T-cell (primary cell): ENCODE data around the gene APOO. TPM values are rescaled to one million over a fixed set of nuclear protein-coding genes. Genes with fewer than 3 reads are reported as not detected.
A peak's percentile ranks its signal among the peaks of the same experiment; 100 is the strongest.

Experiments used
- ATAC-seq, 4 experiments: fragments of 200-7000 bp in 3 of 4; fragments of 150-1000 bp in 1 of 4; cut with Tn5 transposase; replicated peaks in 1 of 4; 1 replicate in 3 of 4; 2 replicates in 1 of 4; pipeline ENCODE4 v1.10.0; 2021; ENCODE audit warnings: moderate library complexity in 3 of 4, mild to moderate bottlenecking in 2 of 4, moderate number of reproducible peaks in 1 of 4
- CTCF ChIA-PET, 2 donors: fragments of 300-600 bp; sonication (Branson Sonifier 250); formaldehyde crosslinking; loops; one replicate each; lab custom pipeline; 2022; ENCODE audit warnings: antibody characterized with exemption in 2 of 2; lab: Charles Lee
- POLR2A ChIA-PET, 2 donors: fragments of 300-600 bp; sonication (Branson Sonifier 250); formaldehyde crosslinking; loops; one replicate each; lab custom pipeline; 2022; ENCODE audit warnings: antibody characterized with exemption in 2 of 2; lab: Charles Lee
- DNase-seq, 35 experiments: peaks; one replicate each; pipeline versions ENCODE4 v3.0.0 to v3.0.0-alpha.2; 2013 to 2023
- H3K27ac ChIP-seq: one replicate; pipeline ENCODE4 v1.5.1; 2013; ENCODE audit warnings: low read length
- H3K27me3 ChIP-seq, 2 experiments: replicated peaks in 1 of 2; 1 replicate in 1 of 2; 2 replicates in 1 of 2; pipeline versions ENCODE4 v1.6.1 to v1.7.0; 2013; ENCODE audit warnings: low read length in 1 of 2, mixed read lengths in 1 of 2; ENCODE audit not compliant: control insufficient read depth in 2 of 2, insufficient read depth in 2 of 2; ENCODE audit errors: extremely low read depth in 1 of 2
- H3K36me3 ChIP-seq, 2 donors: 1 replicate in 1 of 2; 2 replicates in 1 of 2; pipeline versions ENCODE4 v1.6.1 to v1.7.0; 2013; ENCODE audit warnings: low read length in 1 of 2; ENCODE audit not compliant: control insufficient read depth in 2 of 2, insufficient read depth in 1 of 2; ENCODE audit errors: extremely low read depth in 1 of 2
- H3K4me1 ChIP-seq, 2 experiments: 1 replicate in 1 of 2; 2 replicates in 1 of 2; pipeline versions ENCODE4 v1.6.1 to v1.7.0; 2013; ENCODE audit warnings: low read length in 2 of 2, mixed read lengths in 1 of 2; ENCODE audit not compliant: insufficient read depth in 2 of 2, control insufficient read depth in 1 of 2; ENCODE audit errors: extremely low read depth in 1 of 2
- H3K4me3 ChIP-seq, 2 donors: 1 replicate in 1 of 2; 2 replicates in 1 of 2; pipeline versions ENCODE4 v1.5.1 to v1.7.0; 2013; ENCODE audit warnings: mild to moderate bottlenecking in 2 of 2, low read length in 1 of 2, moderate library complexity in 1 of 2; ENCODE audit not compliant: control insufficient read depth in 1 of 2; ENCODE audit errors: extremely low read depth in 1 of 2
- H3K9me3 ChIP-seq: 2 replicates; pipeline ENCODE4 v1.7.0; 2013
- H3K27ac Mint-ChIP-seq, 2 donors: one replicate each; pipeline ENCODE4 v1.8.0; 2020 to 2021; ENCODE audit warnings: mild to moderate bottlenecking in 2 of 2, mixed read lengths in 2 of 2
- H3K27me3 Mint-ChIP-seq, 2 donors: one replicate each; pipeline ENCODE4 v1.8.0; 2021 to 2022; ENCODE audit warnings: mixed read lengths in 2 of 2
- H3K36me3 Mint-ChIP-seq: one replicate; pipeline ENCODE4 v1.8.0; 2021; ENCODE audit warnings: mixed read lengths
- H3K4me1 Mint-ChIP-seq, 3 donors: one replicate each; pipeline ENCODE4 v1.8.0; 2020 to 2022; ENCODE audit warnings: mixed read lengths in 3 of 3, mild to moderate bottlenecking in 1 of 3
- H3K4me3 Mint-ChIP-seq, 3 donors: one replicate each; pipeline ENCODE4 v1.8.0; 2020 to 2022; ENCODE audit warnings: mild to moderate bottlenecking in 3 of 3, mixed read lengths in 3 of 3, moderate library complexity in 3 of 3
- H3K9me3 Mint-ChIP-seq, 3 donors: one replicate each; pipeline ENCODE4 v1.8.0; 2020 to 2022; ENCODE audit warnings: mixed read lengths in 3 of 3
- WGBS: methylation state at CpG from one replicate; pipeline ENCODE4 v1.1.5; 2013; ENCODE audit warnings: missing lambda C conversion rate; ENCODE audit not compliant: insufficient coverage; 5-methylcytosine and 5-hydroxymethylcytosine counted together
- total RNA-seq, 35 experiments: library from RNA in 6 of 35; stranded (reverse) in 6 of 35; fragments of 120-200 nt in 1 of 35; gene quantifications; one replicate each; pipeline versions ENCODE4 v1.2.1 to v1.2.4 and lab custom pipeline; 2013 to 2026

APOO gene
- total RNA-seq, 5 donors from 2014 or later (not counting 1 experiment from before 2014, with no cell fraction given): 5.2 to 16.5 (median 6.4) TPM

- Mint-ChIP-seq H3K9me3 (no peaks in the 10 kb centered on the region), H3K4me1 (peaks cover 34 to 41% (median 40%) of the 10 kb centered on the region in 3 donors), H3K36me3 (peaks cover 25% of the 10 kb centered on the region), H3K27me3 (no peaks in the 10 kb centered on the region), H3K27ac (peak overlapping the region; percentile 93 to 95), H3K4me3 (peak overlapping the region; percentile 94 to 95 (median 94))
- Histone ChIP-seq H3K9me3 (no peaks in the 10 kb centered on the region), H3K36me3 (peaks cover 0 to 17% of the 10 kb centered on the region in 2 donors), H3K27ac (peak overlapping the region; percentile 82), H3K27me3 (no peaks in the 10 kb centered on the region), H3K4me3 (peak overlapping the region; percentile 62 to 90), H3K4me1 (peaks cover 14 to 18% of the 10 kb centered on the region in 2 experiments)
- ATAC-seq: no peak
- POLR2A ChIA-PET: interaction anchor here (0.6 to 2.5 kb wide), 12 partner anchors 11 to 364 kb away, joined by 3 to 21 read pairs (median 5); partner anchors contain the start of genes ACOT9 (in 1 of the 2) and EIF2S3 (in 1 of the 2)
- peak in 1 of 35 experiments; percentile 13 for DNase-seq
- CTCF ChIA-PET: interaction anchor here (0.7 to 2.1 kb wide), 2 partner anchors 116 to 117 kb away, joined by 7 to 9 read pairs; no protein-coding TSS in a partner anchor
- whole genome bisulfite sequencing: 92% methylated on average over 2 of the region's 8 CpGs
Measured at GRCh38 chrX:23784470-23785331, 123.0 kb downstream of the APOO start.

- POLR2A ChIA-PET: interaction anchor here (0.6 to 2.5 kb wide), 10 partner anchors 11 to 270 kb away, joined by 3 to 21 read pairs (median 4); partner anchors contain the start of genes ACOT9 (in 2 of the 2) and EIF2S3 (in 1 of the 2)
- Mint-ChIP-seq H3K4me1 (peaks cover 34 to 41% (median 40%) of the 10 kb centered on the region in 3 donors), H3K4me3 (peak overlapping the region; percentile 94 to 95 (median 94)), H3K27ac (peak overlapping the region; percentile 93 to 95), H3K27me3 (no peaks in the 10 kb centered on the region), H3K9me3 (no peaks in the 10 kb centered on the region), H3K36me3 (peaks cover 25% of the 10 kb centered on the region)
- peaks cover 14 to 18% of the 10 kb centered on the region in 2 experiments for H3K4me1 ChIP-seq
- H3K36me3 ChIP-seq: peaks cover 0 to 17% of the 10 kb centered on the region in 2 donors
- no peak for ATAC-seq
- WGBS: 0% methylated on average over 1 of the region's 21 CpGs
- no peaks in the 10 kb centered on the region for H3K27me3 ChIP-seq
- peak in 4 of 35 experiments; percentile 7 to 34 (median 14) for DNase-seq
- peak overlapping the region; percentile 62 to 90 for H3K4me3 ChIP-seq
- H3K27ac ChIP-seq: peak overlapping the region; percentile 82
- CTCF ChIA-PET: interaction anchor here (0.6 to 2.1 kb wide), 10 partner anchors 16 to 588 kb away, joined by 3 to 14 read pairs (median 4); partner anchors contain the start of genes ACOT9 (in 1 of the 2), APOO (in 1 of the 2), CXorf58 (in 1 of the 2) and EIF2S3 (in 1 of the 2)
- no peaks in the 10 kb centered on the region for H3K9me3 ChIP-seq
Measured at GRCh38 chrX:23783589-23784469, 123.9 kb downstream of the APOO start.

Other genes starting within 250 kb of the APOO start
- 10 to 100 TPM in 3 of 5 donors, 1 to 10 TPM in 2; 8.4 to 16.6 (median 14.2) TPM for gene PRDX4, start 240.4 kb downstream of the APOO start, total RNA-seq
- 10 to 100 TPM; 15.0 to 22.1 (median 19.2) TPM for gene ACOT9, start 164.7 kb downstream of the APOO start, total RNA-seq
- gene SAT1, start 124.8 kb downstream of the APOO start, total RNA-seq: 100 to 1,000 TPM in 2 of 5 donors, 10 to 100 TPM in 3; 89.6 to 258 (median 94.4) TPM
- not detected for gene CXorf58, start 68 bp upstream of the APOO start, total RNA-seq
- 10 to 100 TPM in 2 of 5 donors, 1 to 10 TPM in 3; 7.1 to 21.1 (median 8.0) TPM for gene KLHL15, start 119.2 kb upstream of the APOO start, total RNA-seq
- gene EIF2S3, start 147.0 kb upstream of the APOO start, total RNA-seq: 100 to 1,000 TPM; 180 to 309 (median 196) TPM
- gene ZFX, start 241.8 kb upstream of the APOO start, total RNA-seq: 10 to 100 TPM; 52.5 to 95.3 (median 66.5) TPM